WTC11 (cell line): ENCODE results near the gene CNKSR3. TPM values are rescaled to one million over a fixed set of nuclear protein-coding genes. Genes with fewer than 3 reads are reported as not detected.

Source experiments
- ATAC-seq: fragments of 200-7000 bp; cut with Tn5 transposase; 2 replicates; pipeline ENCODE4 v1.10.0; 2021; ENCODE audit warnings: mild to moderate bottlenecking, moderate library complexity
- CTCF ChIA-PET: fragments of 300-600 bp; sonication (Branson Sonifier 250); formaldehyde crosslinking; loops from one replicate; lab custom pipeline; 2021; ENCODE audit warnings: antibody characterized with exemption; lab: Charles Lee
- POLR2A ChIA-PET: fragments of 350-600 bp; sonication (Branson Sonifier 250); formaldehyde crosslinking; loops from one replicate; lab custom pipeline; 2021; ENCODE audit warnings: antibody characterized with exemption; lab: Charles Lee
- DNase-seq: peaks from one replicate; pipeline ENCODE4 v3.0.0; 2021; ENCODE audit warnings: low spot score
- H3K27ac Mint-ChIP-seq: 2 replicates; pipeline ENCODE4 v1.8.0; 2021; ENCODE audit warnings: mixed read lengths
- H3K27me3 Mint-ChIP-seq: 2 replicates; pipeline ENCODE4 v1.8.0; 2021; ENCODE audit warnings: low read depth, mild to moderate bottlenecking, moderate library complexity, mixed read lengths
- H3K36me3 Mint-ChIP-seq: 2 replicates; pipeline ENCODE4 v1.8.0; 2021; ENCODE audit warnings: mixed read lengths
- H3K4me1 Mint-ChIP-seq: 2 replicates; pipeline ENCODE4 v1.8.0; 2022; ENCODE audit warnings: mixed read lengths
- H3K4me3 Mint-ChIP-seq: 2 replicates; pipeline ENCODE4 v1.8.0; 2021; ENCODE audit warnings: mild to moderate bottlenecking, moderate library complexity, mixed read lengths
- H3K9me3 Mint-ChIP-seq: 2 replicates; pipeline ENCODE4 v1.8.0; 2021; ENCODE audit warnings: mixed read lengths
- AR ChIP-seq: fragments of 250-450 bp; sonication (Bioruptor Pico); IDR thresholded peaks from 2 replicates; pipeline ENCODE4 v1.9.0; 2021; ENCODE audit warnings: mild to moderate bottlenecking
- ATF3 ChIP-seq: sonication (generic); formaldehyde crosslinking; conservative IDR thresholded peaks from 2 replicates; pipeline ENCODE4 v1.8.1; 2022; ENCODE audit warnings: mild to moderate bottlenecking, missing genetic modification reagents
- ATF6 ChIP-seq: sonication (generic); formaldehyde crosslinking; IDR thresholded peaks from 2 replicates; pipeline ENCODE4 v1.8.1; 2023; ENCODE audit warnings: mild to moderate bottlenecking, missing genetic modification reagents
- CBFB ChIP-seq: sonication (generic); formaldehyde crosslinking; IDR thresholded peaks from 2 replicates; pipeline ENCODE4 v1.8.1; 2022; ENCODE audit warnings: mild to moderate bottlenecking, low read depth, missing genetic modification reagents
- CREB1 ChIP-seq: sonication (generic); formaldehyde crosslinking; IDR thresholded peaks from 2 replicates; pipeline ENCODE4 v1.8.0; 2023; ENCODE audit warnings: mild to moderate bottlenecking, missing genetic modification reagents
- CTCF ChIP-seq: fragments of 200-600 bp; IDR thresholded peaks from 2 replicates; pipeline ENCODE4 v1.8.0; 2022; ENCODE audit warnings: antibody characterized with exemption
- EMX1 ChIP-seq: fragments of 250-450 bp; sonication (Bioruptor Pico); IDR thresholded peaks from 2 replicates; pipeline ENCODE4 v1.8.0; 2021; ENCODE audit warnings: mild to moderate bottlenecking
- ESRRA ChIP-seq: sonication (generic); formaldehyde crosslinking; IDR thresholded peaks from 2 replicates; pipeline ENCODE4 v1.8.1; 2022; ENCODE audit warnings: mild to moderate bottlenecking, missing genetic modification reagents, borderline replicate concordance
- FOXK1 ChIP-seq: sonication (generic); formaldehyde crosslinking; IDR thresholded peaks from 2 replicates; pipeline ENCODE4 v1.8.0; 2022; ENCODE audit warnings: mild to moderate bottlenecking, moderate library complexity, missing genetic modification reagents
- FOXP4 ChIP-seq: sonication (generic); formaldehyde crosslinking; IDR thresholded peaks from 2 replicates; pipeline ENCODE4 v1.8.0; 2022; ENCODE audit warnings: mild to moderate bottlenecking, missing genetic modification reagents
- IRF2 ChIP-seq: sonication (generic); formaldehyde crosslinking; IDR thresholded peaks from 2 replicates; pipeline ENCODE4 v1.8.0; 2022; ENCODE audit warnings: low read depth, missing genetic modification reagents, borderline replicate concordance
- JAZF1 ChIP-seq: fragments of 250-450 bp; sonication (Bioruptor Pico); IDR thresholded peaks from 2 replicates; pipeline ENCODE4 v1.9.0; 2021; ENCODE audit warnings: moderate library complexity, mild to moderate bottlenecking, inconsistent platforms
- JUN ChIP-seq: sonication (generic); formaldehyde crosslinking; IDR thresholded peaks from 2 replicates; pipeline ENCODE4 v1.8.0; 2023; ENCODE audit warnings: mild to moderate bottlenecking, missing genetic modification reagents
- KAT7 ChIP-seq: sonication (generic); formaldehyde crosslinking; IDR thresholded peaks from 2 replicates; pipeline ENCODE4 v1.8.1; 2023; ENCODE audit warnings: missing genetic modification reagents, mild to moderate bottlenecking, borderline replicate concordance
- NR1H2 ChIP-seq: sonication (generic); formaldehyde crosslinking; IDR thresholded peaks from 2 replicates; pipeline ENCODE4 v1.9.0; 2021; ENCODE audit warnings: mild to moderate bottlenecking, moderate library complexity, missing genetic modification reagents
- OVOL2 ChIP-seq: fragments of 250-450 bp; sonication (Bioruptor Pico); IDR thresholded peaks from 2 replicates; pipeline ENCODE4 v1.9.0; 2021; ENCODE audit warnings: mild to moderate bottlenecking, borderline replicate concordance
- SMAD3 ChIP-seq: sonication (generic); formaldehyde crosslinking; IDR thresholded peaks from 2 replicates; pipeline ENCODE4 v1.8.0; 2022; ENCODE audit warnings: missing genetic modification reagents, mild to moderate bottlenecking, borderline replicate concordance
- SP1 ChIP-seq: sonication (generic); formaldehyde crosslinking; conservative IDR thresholded peaks from 2 replicates; pipeline ENCODE4 v1.8.1; 2022; ENCODE audit warnings: missing genetic modification reagents
- TEAD1 ChIP-seq: sonication (generic); formaldehyde crosslinking; IDR thresholded peaks from 2 replicates; pipeline ENCODE4 v1.8.0; 2022; ENCODE audit warnings: mild to moderate bottlenecking, missing genetic modification reagents
- ZNF219 ChIP-seq: sonication (generic); formaldehyde crosslinking; IDR thresholded peaks from 2 replicates; pipeline ENCODE4 v1.8.0; 2023; ENCODE audit warnings: missing genetic modification reagents, mild to moderate bottlenecking, borderline replicate concordance
- ZNF281 ChIP-seq: sonication (generic); formaldehyde crosslinking; IDR thresholded peaks from 2 replicates; pipeline ENCODE4 v1.8.0; 2023; ENCODE audit warnings: mild to moderate bottlenecking, missing genetic modification reagents
- total RNA-seq: library from RNA; stranded (reverse); gene quantifications from 3 replicates; pipeline ENCODE4 v1.2.3, GENCODE V29; 2021

CNKSR3 gene
- total RNA-seq, 1 experiment from 2014 or later, result 5.7 TPM

GRCh38 chr6:154521412-154521811, 10.9 kb upstream of the CNKSR3 start (continued):
- TF ChIP-seq AR (CRISPR knock-in tag) (no peak), NR1H2 (CRISPR knock-in tag) (no peak)
- TF ChIP-seq, all 79 proteins: peak for 0

GRCh38 chr6:154520280-154520679, 9.8 kb upstream of the CNKSR3 start:
- Mint-ChIP-seq H3K9me3 (0 out of 2 replicates have a peak, but pooled peaks cover 6% of the 10 kb centered on the region), H3K27ac (no peak overlapping the region), H3K36me3 (no peaks in the 10 kb centered on the region), H3K4me3 (no peak overlapping the region), H3K27me3 (peaks cover 4% of the 10 kb centered on the region; the same call in 1 of the 2 replicates), H3K4me1 (peaks cover 14% of the 10 kb centered on the region)
- ATAC-seq (no peak), DNase-seq (no peak)
- POLR2A ChIA-PET, result no interaction called here
- TF ChIP-seq IRF2 (CRISPR knock-in tag), result no peak
- no peak for TF ChIP-seq OVOL2
- no peak for TF ChIP-seq CREB1 (CRISPR knock-in tag)
- TF ChIP-seq KAT7 (CRISPR knock-in tag), result no peak
- no peak for TF ChIP-seq SP1 (CRISPR knock-in tag)
- no peak for TF ChIP-seq CTCF
- no peak for TF ChIP-seq TEAD1 (CRISPR knock-in tag)
- CTCF ChIA-PET, result interaction anchor here (1.1 kb wide), 1 partner anchor 20 kb away, joined by 3 read pairs; no protein-coding TSS in a partner anchor

- ChIA-PET CTCF (interaction anchor here (0.9 kb wide), 1 partner anchor 18 kb away, joined by 3 read pairs; no protein-coding TSS in a partner anchor), POLR2A (no interaction called here)
- DNase-seq, result no peak
- Mint-ChIP-seq H3K9me3 (no peaks in the 10 kb centered on the region), H3K4me1 (peaks cover 25% of the 10 kb centered on the region), H3K27me3 (peaks cover 19% of the 10 kb centered on the region), H3K27ac (no peak overlapping the region), H3K4me3 (no peak overlapping the region), H3K36me3 (no peaks in the 10 kb centered on the region)
- ATAC-seq, result no peak
- TF ChIP-seq NR1H2 (CRISPR knock-in tag), result no peak
- no peak for TF ChIP-seq ESRRA (CRISPR knock-in tag)
- TF ChIP-seq ATF6 (CRISPR knock-in tag), result no peak
- no peak for TF ChIP-seq JAZF1 (CRISPR knock-in tag)
- no peak for TF ChIP-seq CBFB
- no peak for TF ChIP-seq FOXK1 (CRISPR knock-in tag)
- TF ChIP-seq ZNF281 (CRISPR knock-in tag), result no peak
- no peak for TF ChIP-seq ATF3 (CRISPR knock-in tag)
- TF ChIP-seq ZNF219 (CRISPR knock-in tag), result no peak
- no peak for TF ChIP-seq KAT7 (CRISPR knock-in tag)
- TF ChIP-seq SP1 (CRISPR knock-in tag), result no peak
- no peak for TF ChIP-seq JUN
- TF ChIP-seq EMX1 (CRISPR knock-in tag), result no peak
- no peak for TF ChIP-seq SMAD3
- no peak for TF ChIP-seq FOXP4 (CRISPR knock-in tag)
Observed at GRCh38 chr6:154518396-154518795, 7.9 kb upstream of the CNKSR3 start.
